NCI-H2107 (cell line): ENCODE measurements around the gene TERT.
"Not testable (repeated sequence)": the region's sequence is repeated elsewhere in the genome, so short reads cannot be mapped to it uniquely, and the experiment has no call there.

ENCODE experiments used
- DNase-seq: peaks from one replicate; lab custom pipeline; 2025; lab: John Stamatoyannopoulos, UW

TERT gene

GRCh38 chr5:1294835-1295649 lies at the start of gene TERT:
Gene TERT (minus strand): TSS chr5:1295068. CDS start chr5:1294989, 79 bp downstream.
- DNase-seq: no peak

GRCh38 chr5:1343931-1344901 lies 49.3 kb upstream of the TERT start:
- no peak for DNase-seq

- DNase-seq: no peak
Measured at GRCh38 chr5:1343315-1343751, 48.5 kb upstream of the TERT start.

GRCh38 chr5:1342711-1343110 lies 47.8 kb upstream of the TERT start:
- not testable (repeated sequence) for DNase-seq

- DNase-seq: no peak
Measured at GRCh38 chr5:1342268-1342667, 47.4 kb upstream of the TERT start.

GRCh38 chr5:1341863-1342262 lies 47.0 kb upstream of the TERT start:
- DNase-seq: no peak

- DNase-seq: not testable (repeated sequence)
Measured at GRCh38 chr5:1339818-1340210, 44.9 kb upstream of the TERT start.

- DNase-seq: not testable (repeated sequence)
Measured at GRCh38 chr5:1339139-1339817, 44.4 kb upstream of the TERT start.

- no peak for DNase-seq
Measured at GRCh38 chr5:1338506-1339070, 43.7 kb upstream of the TERT start.

GRCh38 chr5:1338196-1338490 lies 43.3 kb upstream of the TERT start:
- no peak for DNase-seq

GRCh38 chr5:1337489-1338195 lies 42.8 kb upstream of the TERT start:
- DNase-seq: no peak

- no peak for DNase-seq
Measured at GRCh38 chr5:1336749-1337488, 42.1 kb upstream of the TERT start.

- DNase-seq: no peak
Measured at GRCh38 chr5:1336106-1336561, 41.3 kb upstream of the TERT start.

- DNase-seq: no peak
Measured at GRCh38 chr5:1335540-1336095, 40.8 kb upstream of the TERT start.

- no peak for DNase-seq
Measured at GRCh38 chr5:1334831-1335539, 40.1 kb upstream of the TERT start.

- DNase-seq: no peak
Measured at GRCh38 chr5:1333986-1334385, 39.1 kb upstream of the TERT start.

GRCh38 chr5:1333286-1333685 lies 38.4 kb upstream of the TERT start:
- DNase-seq: not testable (repeated sequence)

GRCh38 chr5:1332461-1333001 lies 37.7 kb upstream of the TERT start:
- DNase-seq: no peak

GRCh38 chr5:1331861-1332405 lies 37.1 kb upstream of the TERT start:
- DNase-seq: no peak
